GM18508 (cell line): Measurements from ENCODE around the gene CCR5AS.
"Not testable (repeated sequence)": the region's sequence is repeated elsewhere in the genome, so short reads cannot be mapped to it uniquely, and the experiment has no call there.

Experiments
- ATAC-seq: cut with Tn5 transposase; IDR thresholded peaks from one replicate; pipeline ENCODE4 v1.9.1; 2021; ENCODE audit warnings: moderate number of reproducible peaks; ENCODE audit not compliant: insufficient read depth, unreplicated experiment

Gene CCR5AS

DNA sequence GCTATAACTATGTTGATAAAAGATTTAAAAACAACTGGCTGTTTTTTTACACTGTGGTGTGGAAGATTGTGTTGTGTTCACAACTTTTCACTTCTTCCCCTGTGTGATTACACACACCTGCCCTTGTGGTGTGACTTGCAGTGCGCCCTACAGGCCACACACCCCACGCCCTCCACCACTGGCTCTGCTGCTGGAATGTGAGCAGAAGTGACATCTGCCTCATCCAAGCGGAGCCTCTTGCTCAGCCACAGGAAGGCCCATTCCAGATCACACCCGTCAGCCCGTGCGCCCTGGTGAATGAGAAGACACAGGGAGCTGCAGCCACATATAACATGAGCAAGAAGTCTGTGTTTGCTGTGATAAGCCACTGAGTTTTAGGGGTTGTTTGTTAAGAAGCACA lies 46.0 kb downstream of the CCR5AS start:
- no peak for ATAC-seq

DNA sequence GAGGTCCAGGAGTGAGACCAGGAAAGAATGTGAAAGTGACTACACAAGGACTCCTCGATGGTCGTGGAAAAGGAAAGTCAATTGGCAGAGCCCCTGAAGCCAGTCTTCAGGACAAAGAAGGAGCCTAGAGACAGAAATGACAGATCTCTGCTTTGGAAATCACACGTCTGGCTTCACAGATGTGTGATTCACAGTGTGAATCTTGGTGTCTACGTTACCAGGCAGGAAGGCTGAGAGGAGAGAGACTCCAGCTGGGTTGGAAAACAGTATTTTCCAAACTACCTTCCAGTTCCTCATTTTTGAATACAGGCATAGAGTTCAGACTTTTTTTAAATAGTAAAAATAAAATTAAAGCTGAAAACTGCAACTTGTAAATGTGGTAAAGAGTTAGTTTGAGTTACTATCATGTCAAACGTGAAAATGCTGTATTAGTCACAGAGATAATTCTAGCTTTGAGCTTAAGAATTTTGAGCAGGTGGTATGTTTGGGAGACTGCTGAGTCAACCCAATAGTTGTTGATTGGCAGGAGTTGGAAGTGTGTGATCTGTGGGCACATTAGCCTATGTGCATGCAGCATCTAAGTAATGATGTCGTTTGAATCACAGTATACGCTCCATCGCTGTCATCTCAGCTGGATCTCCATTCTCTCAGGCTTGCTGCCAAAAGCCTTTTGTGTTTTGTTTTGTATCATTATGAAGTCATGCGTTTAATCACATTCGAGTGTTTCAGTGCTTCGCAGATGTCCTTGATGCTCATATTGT lies 47.0 kb downstream of the CCR5AS start:
- ATAC-seq, result no peak

DNA sequence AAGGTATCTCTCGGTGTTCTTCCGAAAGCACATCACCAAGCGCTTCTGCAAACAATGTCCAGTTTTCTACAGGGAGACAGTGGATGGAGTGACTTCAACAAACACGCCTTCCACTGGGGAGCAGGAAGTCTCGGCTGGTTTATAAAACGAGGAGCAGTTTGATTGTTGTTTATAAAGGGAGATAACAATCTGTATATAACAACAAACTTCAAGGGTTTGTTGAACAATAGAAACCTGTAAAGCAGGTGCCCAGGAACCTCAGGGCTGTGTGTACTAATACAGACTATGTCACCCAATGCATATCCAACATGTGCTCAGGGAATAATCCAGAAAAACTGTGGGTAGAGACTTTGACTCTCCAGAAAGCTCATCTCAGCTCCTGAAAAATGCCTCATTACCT lies 48.4 kb downstream of the CCR5AS start:
- no peak for ATAC-seq

DNA sequence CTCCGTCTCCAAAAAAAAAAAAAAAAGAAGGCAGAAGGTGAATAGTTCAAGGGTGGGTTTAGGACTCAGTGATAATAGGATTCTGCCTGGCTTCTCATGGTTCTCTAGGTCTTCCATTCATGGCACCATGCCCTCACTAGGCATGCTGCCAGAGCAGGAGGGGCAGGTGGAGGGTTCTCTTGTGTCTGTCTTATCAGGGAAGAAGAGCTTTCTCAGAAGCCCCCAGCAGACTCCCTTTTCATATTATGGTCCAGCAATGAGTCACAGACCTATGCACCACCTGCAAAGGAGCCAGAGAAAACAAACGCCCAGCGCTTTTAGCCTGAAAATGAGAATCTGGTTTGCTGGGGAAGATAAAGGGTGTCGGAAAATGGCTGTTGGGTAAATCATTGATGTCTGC lies 50.0 kb downstream of the CCR5AS start:
- ATAC-seq, result no peak

DNA sequence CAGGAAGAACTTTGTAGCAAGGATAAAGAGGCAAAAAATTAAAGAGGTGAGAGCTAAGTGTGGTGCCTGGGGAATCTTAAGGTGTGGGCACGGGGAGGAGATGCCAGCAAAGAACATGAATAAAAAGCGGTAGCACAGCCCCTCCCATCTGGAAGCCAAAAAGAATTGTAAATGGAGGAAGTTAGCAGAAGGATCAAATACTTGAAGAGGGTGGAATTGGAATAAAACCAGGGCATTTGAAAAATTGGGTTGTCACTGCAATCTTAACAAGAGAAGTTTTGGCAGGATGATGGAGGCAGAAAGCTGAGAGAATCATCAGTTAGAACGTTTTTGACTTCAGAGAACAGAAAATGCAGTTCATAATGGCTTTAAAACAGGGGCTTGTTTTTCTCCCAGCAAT lies 50.6 kb downstream of the CCR5AS start:
- ATAC-seq, result no peak

DNA sequence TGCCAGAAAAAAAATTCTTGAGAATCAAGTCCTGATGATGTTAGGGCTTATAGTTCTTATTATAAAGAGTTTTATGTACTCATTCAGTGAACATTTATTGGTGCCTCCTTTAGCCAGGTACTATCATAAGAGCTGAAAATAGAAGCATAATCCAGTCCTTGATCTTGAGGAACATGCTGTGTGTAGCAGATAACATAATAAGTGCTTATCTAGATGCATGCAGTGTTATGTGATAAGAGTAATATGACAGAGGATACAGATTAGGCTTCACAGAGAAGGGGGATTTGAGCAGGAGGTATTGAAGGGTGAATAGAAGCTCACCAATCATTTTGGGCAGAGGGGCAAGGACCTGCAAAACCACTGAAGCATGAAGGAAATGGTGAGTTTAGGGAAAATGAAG lies 51.9 kb downstream of the CCR5AS start:
- no peak for ATAC-seq

DNA sequence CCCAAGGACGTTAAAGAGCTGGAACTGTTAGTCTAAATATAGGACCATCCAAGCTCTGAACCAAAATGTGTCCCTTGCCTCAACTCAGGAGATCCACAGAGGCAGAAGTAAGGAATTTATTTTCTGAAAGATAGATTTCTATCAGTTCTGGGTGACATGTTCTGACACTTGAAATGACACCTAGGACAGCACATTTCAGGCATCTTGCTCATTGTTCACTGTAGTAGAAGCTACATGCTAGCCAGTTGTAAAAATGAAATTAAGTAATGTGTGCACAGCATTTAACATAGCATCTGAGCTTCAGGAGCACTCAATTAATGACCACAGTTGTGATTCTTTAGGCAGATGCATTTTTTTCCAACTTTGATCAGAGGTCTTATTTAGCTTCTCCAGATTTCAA lies 52.4 kb downstream of the CCR5AS start:
- no peak for ATAC-seq

DNA sequence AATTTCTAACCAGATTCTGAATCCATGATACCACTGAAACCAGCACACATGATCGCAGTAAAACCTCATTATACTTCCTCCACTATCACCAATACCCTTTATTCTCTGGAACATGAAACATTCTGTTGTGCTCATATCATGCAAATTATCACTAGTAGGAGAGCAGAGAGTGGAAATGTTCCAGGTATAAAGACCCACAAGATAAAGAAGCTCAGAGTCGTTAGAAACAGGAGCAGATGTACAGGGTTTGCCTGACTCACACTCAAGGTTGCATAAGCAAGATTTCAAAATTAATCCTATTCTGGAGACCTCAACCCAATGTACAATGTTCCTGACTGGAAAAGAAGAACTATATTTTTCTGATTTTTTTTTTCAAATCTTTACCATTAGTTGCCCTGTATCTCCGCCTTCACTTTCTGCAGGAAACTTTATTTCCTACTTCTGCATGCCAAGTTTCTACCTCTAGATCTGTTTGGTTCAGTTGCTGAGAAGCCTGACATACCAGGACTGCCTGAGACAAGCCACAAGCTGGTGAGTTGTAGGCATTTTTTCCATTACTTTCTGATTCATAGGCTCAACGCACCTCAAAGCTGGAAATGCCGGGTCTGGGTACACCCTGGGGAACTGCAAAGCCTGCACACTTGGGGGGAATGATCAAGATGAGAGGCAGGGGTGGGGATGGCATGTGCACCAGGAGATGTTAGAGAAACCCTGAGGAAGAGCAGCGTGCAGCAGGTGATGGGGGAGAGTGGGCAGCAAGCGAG lies 53.0 kb downstream of the CCR5AS start, which contains the start of gene CCR2:
Gene CCR2 (plus strand): TSS at position 465 of the 764 bp plus-strand sequence. CDS start 3,417 bp downstream, outside the sequence.
- no peak for ATAC-seq

DNA sequence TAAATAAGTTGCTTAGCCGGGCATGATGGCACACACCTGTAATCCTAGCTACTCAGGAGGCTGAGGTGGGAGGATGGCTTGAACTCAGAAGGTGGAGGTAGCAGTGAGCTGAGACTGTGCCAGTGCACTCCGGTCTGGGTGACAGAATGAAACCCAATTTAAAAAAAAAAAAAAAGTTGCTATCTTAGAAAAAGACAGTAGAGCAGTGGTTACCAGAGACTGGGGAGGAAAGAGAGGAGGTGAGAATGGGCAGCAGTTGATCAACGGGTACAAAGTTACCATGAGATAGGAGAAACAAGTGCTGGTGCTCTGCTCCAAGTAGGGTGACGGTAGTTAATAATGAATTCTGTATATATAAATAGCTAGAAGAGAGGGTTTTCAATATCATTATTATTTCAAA lies 53.8 kb downstream of the CCR5AS start:
- ATAC-seq, result no peak

DNA sequence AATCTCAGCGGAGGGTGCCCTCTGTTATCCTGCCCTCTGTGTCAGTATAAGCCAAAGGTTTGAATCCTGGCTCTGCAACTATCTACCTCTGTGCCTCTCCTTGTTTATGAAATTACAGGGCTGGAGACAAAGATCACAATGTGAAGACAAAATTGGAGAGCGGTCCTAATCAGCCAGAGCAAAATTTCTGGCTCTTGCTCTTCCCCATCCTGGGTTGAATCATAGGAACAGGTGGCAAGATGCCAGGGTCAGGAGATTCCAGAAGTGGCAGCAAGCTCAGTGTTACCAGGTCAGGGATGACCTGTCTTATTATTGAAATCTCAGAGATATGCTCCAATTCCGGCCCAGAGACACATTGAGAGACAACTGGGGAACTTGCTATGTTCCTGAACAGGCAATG lies 55.2 kb downstream of the CCR5AS start:
- no peak for ATAC-seq

DNA sequence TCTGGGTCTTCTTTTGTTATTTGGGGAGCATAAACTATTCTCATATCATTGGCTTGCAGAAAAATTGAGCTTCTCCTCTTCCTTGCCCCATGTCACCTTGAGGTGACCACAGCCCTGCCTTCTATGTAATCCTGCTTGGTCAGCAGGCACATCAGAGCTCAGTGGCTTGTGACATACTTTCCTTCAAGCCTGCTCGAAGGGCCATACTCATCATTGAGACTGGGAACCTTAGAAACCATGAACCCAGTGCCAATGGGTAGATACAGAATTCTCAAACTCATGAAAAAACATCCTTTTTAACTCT lies 56.7 kb downstream of the CCR5AS start:
- no peak for ATAC-seq

DNA sequence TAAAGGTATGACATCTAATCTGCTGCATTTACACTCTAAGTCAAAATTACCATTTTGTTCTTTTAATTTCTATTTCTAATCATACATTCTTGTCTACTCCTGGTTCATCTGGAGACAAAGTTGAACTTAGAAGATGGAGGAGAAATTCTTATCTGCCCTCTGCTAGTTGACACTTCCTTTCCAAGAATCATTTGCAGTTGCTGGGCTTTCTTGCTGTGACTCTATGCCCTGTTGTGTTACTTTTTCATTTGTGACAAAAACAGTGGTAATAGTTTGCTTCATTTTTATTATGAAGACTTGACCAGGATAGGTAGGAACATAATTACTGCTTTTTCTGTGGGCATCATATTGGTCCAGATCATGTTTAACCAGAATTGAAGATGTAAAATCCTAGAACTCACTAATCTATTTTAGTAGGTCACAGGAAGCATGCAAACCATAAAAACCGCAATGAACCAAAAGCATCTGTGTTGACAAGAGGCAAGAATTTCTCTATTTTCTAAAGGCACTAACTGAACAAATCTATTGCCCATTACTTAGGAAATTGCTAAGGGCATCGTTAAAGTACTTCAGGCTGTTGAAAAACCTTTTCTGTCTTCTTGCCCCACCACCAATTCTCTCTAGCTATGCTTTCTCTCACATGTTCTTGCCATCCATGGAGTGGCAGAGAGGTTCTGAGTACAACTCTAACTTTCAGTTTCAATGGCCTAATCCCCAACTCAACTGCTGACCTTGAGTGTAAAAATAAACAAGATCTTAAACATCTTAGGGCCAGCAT lies 57.2 kb downstream of the CCR5AS start:
- ATAC-seq, result no peak

DNA sequence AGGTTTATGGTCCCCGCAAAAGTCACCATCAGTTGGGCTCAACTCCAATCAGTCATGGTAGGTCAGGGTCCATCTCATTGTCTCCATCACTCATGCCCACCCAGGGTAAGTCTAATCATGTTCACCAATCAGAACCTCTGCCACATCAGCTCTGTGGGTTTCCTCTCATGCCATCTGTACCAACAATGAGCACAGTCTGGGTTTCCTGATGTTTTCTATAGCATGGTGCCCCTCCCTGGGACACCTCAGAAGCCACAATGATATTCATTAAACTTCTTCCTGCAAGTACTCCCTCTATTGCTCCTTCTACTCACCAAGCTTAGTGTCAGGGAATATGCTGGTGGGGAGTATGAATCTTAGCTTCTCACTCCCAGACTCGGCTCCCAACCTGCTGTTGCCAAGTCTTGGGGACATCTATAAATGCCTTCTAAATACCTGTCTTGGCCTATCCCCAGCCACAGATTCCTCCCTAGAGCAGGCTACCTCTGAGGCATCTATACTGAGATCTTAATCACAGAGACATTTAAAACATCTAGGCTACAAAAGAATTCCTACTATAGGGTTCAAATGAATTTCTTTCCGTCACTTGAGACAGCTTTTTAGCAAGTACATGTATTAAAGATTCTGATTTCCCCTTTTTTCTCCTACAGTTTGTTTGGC lies 57.9 kb downstream of the CCR5AS start:
- ATAC-seq, result no peak

DNA sequence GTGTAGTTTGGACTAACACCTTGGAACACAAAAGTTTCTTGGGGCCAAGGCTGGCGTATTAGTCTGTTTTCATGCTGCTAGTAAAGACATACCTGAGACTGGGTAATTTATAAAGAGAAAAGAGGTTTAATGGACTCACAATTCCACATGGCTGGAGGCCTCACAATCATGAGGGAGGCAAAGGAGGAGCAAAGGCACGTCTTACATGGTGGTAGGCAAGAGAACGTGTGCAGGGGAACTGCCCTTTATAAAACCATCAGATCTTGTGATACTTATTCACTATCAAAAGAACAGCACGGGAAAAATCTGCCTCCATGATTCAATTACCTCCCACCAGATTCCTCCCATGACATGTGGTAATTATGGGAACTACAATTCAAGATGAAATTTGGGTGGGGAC lies 62.4 kb downstream of the CCR5AS start:
- ATAC-seq, result no peak

DNA sequence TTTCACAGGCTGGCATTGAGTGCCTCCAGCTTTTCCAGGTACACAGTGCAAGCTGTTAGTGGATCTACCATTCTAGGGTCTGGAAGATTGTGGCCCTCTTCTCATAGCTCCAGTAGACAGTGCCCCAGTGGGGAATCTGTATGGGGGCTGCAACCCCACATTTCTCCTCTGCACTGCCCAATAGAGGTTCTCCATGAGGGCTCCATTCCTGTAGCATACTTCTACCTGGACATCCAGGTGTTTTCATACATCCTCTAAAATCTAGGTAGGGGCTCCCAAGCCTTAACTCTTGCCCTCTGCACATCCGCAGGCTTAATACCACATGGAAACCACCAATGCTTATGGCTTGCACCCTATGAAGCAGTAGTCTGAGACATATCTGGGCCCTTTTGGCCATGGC lies 68.0 kb downstream of the CCR5AS start:
- no peak for ATAC-seq

DNA sequence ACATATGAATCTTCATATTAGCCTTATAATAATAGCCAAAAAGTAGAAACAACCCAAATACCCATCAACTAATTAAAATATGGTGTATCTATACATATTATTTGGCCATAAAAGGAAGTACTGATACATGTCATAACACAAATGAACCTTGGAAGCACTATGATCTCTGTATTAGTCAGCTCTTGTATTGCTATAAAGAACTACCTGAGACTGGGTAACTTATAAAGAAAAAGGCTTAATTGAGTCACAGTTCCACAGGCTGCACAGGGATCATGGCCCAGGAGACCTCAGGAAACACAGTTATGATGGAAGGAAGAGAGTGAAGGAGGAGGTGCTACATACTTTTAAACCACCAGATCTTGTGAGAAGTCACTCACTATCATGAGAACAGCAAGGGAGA lies 69.0 kb downstream of the CCR5AS start:
- ATAC-seq, result no peak

DNA sequence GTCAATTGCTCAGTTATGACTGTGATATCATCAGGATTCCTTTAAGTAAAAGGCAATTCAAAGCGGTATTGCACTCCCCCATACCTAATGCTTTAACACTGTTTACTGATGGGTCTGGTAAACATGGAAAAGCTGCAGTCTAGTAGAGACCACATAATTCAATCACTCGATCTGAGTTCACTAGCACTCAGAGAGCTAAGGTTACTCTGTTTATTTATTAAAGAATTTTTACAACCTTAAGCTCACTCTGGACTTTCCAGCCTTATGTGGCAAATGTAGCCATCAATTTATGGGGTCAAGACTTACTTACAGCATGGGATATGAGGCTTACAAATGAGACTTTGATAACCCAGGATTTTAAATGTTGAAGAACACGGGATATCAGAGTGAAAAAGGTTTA lies 71.3 kb downstream of the CCR5AS start:
- ATAC-seq, result no peak

DNA sequence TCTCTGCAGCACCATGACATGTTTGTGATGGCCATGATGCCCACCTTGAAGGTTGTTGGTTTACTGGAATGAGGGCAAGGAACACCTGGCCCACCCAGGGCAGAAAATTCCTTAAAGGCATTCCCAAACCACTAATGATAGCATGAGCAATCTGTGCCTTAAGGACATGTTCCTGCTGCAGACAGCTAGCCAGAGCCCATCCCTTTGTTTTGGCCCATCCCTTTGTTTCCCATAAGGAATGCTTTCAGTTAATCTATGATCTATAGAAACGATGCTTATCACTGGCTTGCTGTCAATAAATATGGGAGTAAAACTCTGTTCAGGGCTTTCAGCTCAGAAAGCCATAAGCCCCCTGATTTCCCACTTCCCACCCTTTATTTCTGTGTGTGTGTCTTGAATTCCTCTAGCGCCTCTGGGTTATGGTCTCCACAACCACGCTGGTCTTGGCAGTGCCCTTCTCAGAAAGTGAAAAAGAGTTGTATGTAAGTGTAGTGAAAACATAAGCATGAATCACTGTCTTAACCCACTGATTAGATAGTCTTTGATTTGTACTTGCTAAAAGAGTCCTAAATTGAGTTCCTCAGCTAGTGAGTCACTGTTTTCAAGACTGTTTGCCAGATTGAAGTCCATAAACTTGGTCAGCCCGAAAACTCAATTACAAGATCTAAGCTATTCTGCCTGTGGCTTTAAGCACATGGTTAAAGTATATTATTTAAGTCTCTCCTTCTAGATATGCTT lies 72.0 kb downstream of the CCR5AS start:
- ATAC-seq, result no peak

DNA sequence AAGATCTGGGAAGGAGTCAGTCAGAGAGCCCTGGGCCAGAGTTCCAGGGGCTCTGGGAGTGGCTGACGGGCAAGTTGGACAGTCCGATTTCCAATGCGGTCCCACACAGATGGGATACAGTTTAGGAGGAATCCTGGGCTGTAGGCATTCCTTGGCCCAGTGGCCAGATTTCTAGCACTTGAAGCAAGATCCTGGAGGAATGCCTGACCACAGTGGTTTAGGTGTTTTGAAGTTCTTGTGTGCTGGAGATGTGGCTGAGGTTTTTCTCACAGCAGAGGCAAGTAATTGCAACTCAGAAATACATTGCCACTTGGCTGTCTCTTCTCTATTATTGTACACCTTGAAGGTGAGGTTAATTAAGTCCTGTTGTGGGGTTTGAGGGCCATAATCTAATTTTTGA lies 76.2 kb downstream of the CCR5AS start:
- ATAC-seq, result not testable (repeated sequence)

DNA sequence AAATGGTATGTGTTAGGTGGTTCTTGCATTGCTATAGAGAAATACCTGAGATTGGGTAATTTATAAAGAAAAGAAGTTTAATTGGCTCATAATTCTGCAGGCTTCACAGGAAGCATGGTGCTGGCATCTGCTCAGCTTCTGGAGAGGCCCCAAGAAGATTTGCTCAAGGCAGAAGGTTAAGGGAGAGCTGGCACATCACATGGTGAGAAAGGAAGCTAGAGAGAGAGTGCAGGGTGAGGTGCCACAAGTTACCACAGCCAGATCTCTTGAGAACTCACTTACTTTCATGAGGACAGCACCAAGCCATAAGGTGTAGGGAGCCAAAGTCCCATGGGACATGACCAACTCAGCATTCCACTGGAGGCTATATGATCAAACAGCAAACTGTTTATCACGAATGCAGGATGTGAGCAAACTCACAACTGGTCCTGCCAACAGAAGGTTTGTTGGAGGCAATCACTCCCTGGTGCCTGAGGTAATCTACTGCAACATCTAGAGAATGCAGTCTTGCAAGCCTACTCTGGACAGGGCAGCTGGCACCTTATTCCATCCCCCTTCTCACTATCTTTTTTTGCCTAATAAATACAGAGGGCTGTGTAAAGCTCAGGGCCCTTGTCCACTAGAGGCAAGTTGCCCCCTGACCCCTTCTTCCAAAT lies 81.1 kb downstream of the CCR5AS start:
- no peak for ATAC-seq
